Liver (tissue), 3 donors: ENCODE results near the gene MAN2C1.

Experiments used
- ATF3 ChIP-seq: IDR thresholded peaks from 2 replicates; pipeline ENCODE4 v1.6.1; 2016; ENCODE audit warnings: antibody characterized with exemption
- CTCF ChIP-seq: fragments of 150-350 bp; IDR thresholded peaks from 2 replicates; pipeline ENCODE4 v1.5.1; 2017; ENCODE audit warnings: improper control_type of control experiment, low read depth, low read length; ENCODE audit not compliant: missing input control
- EGR1 ChIP-seq, 2 donors: IDR thresholded peaks; 2 replicates each; pipeline ENCODE4 v1.6.1; 2016 to 2018; ENCODE audit warnings: antibody characterized with exemption in 2 of 2, low read depth in 2 of 2
- FOXA1 ChIP-seq: IDR thresholded peaks from 2 replicates; pipeline ENCODE4 v1.6.1; 2016; ENCODE audit warnings: antibody characterized with exemption
- GABPA ChIP-seq, 2 donors: IDR thresholded peaks in 1 of 2; conservative IDR thresholded peaks in 1 of 2; 2 replicates each; pipeline ENCODE4 v1.6.1; 2016; ENCODE audit warnings: antibody characterized with exemption in 2 of 2, mild to moderate bottlenecking in 1 of 2, moderate library complexity in 1 of 2
- JUND ChIP-seq, 2 donors: IDR thresholded peaks; 2 replicates each; pipeline ENCODE4 v1.6.1; 2016; ENCODE audit warnings: antibody characterized with exemption in 2 of 2
- MAX ChIP-seq: IDR thresholded peaks from 2 replicates; pipeline ENCODE4 v1.6.1; 2016; ENCODE audit warnings: antibody characterized with exemption
- RAD21 ChIP-seq, 2 donors: IDR thresholded peaks; 2 replicates each; pipeline ENCODE4 v1.6.1; 2016; ENCODE audit warnings: antibody characterized with exemption in 2 of 2, mild to moderate bottlenecking in 2 of 2
- REST ChIP-seq: IDR thresholded peaks from 2 replicates; pipeline ENCODE4 v1.6.1; 2016; ENCODE audit warnings: antibody characterized with exemption, mild to moderate bottlenecking
- RXRA ChIP-seq, 2 donors: IDR thresholded peaks; 2 replicates each; pipeline ENCODE4 v1.6.1; 2017 to 2018; ENCODE audit warnings: antibody characterized with exemption in 2 of 2, mild to moderate bottlenecking in 1 of 2
- SP1 ChIP-seq: IDR thresholded peaks from 2 replicates; pipeline ENCODE4 v1.6.1; 2018; ENCODE audit warnings: antibody characterized with exemption, mild to moderate bottlenecking
- TAF1 ChIP-seq: conservative IDR thresholded peaks from 2 replicates; pipeline ENCODE4 v1.6.1; 2016; ENCODE audit warnings: antibody characterized with exemption, mild to moderate bottlenecking
- YY1 ChIP-seq: IDR thresholded peaks from 2 replicates; pipeline ENCODE4 v1.6.1; 2016; ENCODE audit warnings: antibody characterized with exemption, mild to moderate bottlenecking
- ZBTB33 ChIP-seq: IDR thresholded peaks from 2 replicates; pipeline ENCODE4 v1.6.1; 2016; ENCODE audit warnings: antibody characterized with exemption
- donor health status: healthy.
- donor health status: healthy.

- TF ChIP-seq JUND (IDR thresholded peaks at IDR 0.05) (no peak), CTCF (no peak), ATF3 (no peak), RXRA (IDR thresholded peaks at IDR 0.05) (no peak), REST (no peak), MAX (no peak), YY1 (no peak), FOXA1 (no peak), ZBTB33 (no peak), EGR1 (IDR thresholded peaks at IDR 0.05; ENCODE audit: low read depth in 2 of 2) (no peak), RAD21 (IDR thresholded peaks at IDR 0.05) (no peak), SP1 (no peak), TAF1 (no peak), GABPA (IDR thresholded peaks at IDR 0.05 in 1 of 2, conservative IDR thresholded peaks at IDR 0.05 in 1 of 2) (no peak)
Observed at GRCh38 chr15:75363786-75364185, 4.6 kb downstream of the MAN2C1 start.
